Keratinocyte (primary cell): Measurements from ENCODE around the gene IGF1R.

Experiments
- CTCF ChIP-seq, 3 experiments: IDR thresholded peaks in 1 of 3; conservative IDR thresholded peaks in 1 of 3; optimal IDR thresholded peaks in 1 of 3; 2 replicates in 2 of 3; 3 replicates in 1 of 3; pipeline versions ENCODE3 to v1.5.1; 2011; ENCODE audit warnings: low read length in 3 of 3, mild to moderate bottlenecking in 3 of 3, moderate library complexity in 2 of 3, control low read depth in 1 of 3, inconsistent platforms in 1 of 3; ENCODE audit not compliant: insufficient read depth in 2 of 3; ENCODE audit errors: extremely low read depth in 1 of 3
- EZH2 ChIP-seq: IDR thresholded peaks from one replicate; pipeline ENCODE4 v1.6.1; 2012; ENCODE audit warnings: inconsistent platforms, mild to moderate bottlenecking, low read length, moderate library complexity

- TF ChIP-seq CTCF (optimal IDR thresholded peaks at IDR 0.05 in 1 of 3, IDR thresholded peaks at IDR 0.05 in 1 of 3, conservative IDR thresholded peaks at IDR 0.05 in 1 of 3; ENCODE audit: extremely low read depth in 1 of 3, insufficient read depth in 2 of 3, low read length in 3 of 3) (no peak), EZH2 (no peak)
These were observed 291.2 kb downstream of the IGF1R start for GRCh38 chr15:98939311-98940080.
